NCI-H748 (cell line): Measurements from ENCODE around the gene STK33.
"Not testable (repeated sequence)": the region's sequence is repeated elsewhere in the genome, so short reads cannot be mapped to it uniquely, and the experiment has no call there.

Source experiments
- DNase-seq: peaks from one replicate; lab custom pipeline; 2025; ENCODE audit not compliant: unreplicated experiment; lab: John Stamatoyannopoulos, UW

STK33 gene

GRCh38 chr11:8545698-8546366, 48.2 kb downstream of the STK33 start:
- peak; percentile 46 for DNase-seq

GRCh38 chr11:8544807-8545206, 49.2 kb downstream of the STK33 start:
- DNase-seq = no peak

GRCh38 chr11:8543278-8543677, 50.8 kb downstream of the STK33 start:
- DNase-seq = no peak

GRCh38 chr11:8541448-8541847, 52.6 kb downstream of the STK33 start:
- DNase-seq = no peak

- no peak for DNase-seq
Measured at GRCh38 chr11:8533332-8533731, 60.7 kb downstream of the STK33 start.

GRCh38 chr11:8532475-8532874, 61.6 kb downstream of the STK33 start:
- DNase-seq = no peak

- no peak for DNase-seq
Measured at GRCh38 chr11:8531982-8532381, 62.0 kb downstream of the STK33 start.

- peak; percentile 93 for DNase-seq
Measured at GRCh38 chr11:8531312-8531711, 62.7 kb downstream of the STK33 start.

GRCh38 chr11:8527939-8528338, 66.1 kb downstream of the STK33 start:
- DNase-seq = no peak

GRCh38 chr11:8523396-8523795, 70.6 kb downstream of the STK33 start:
- DNase-seq = no peak

GRCh38 chr11:8512547-8512946, 81.5 kb downstream of the STK33 start:
- DNase-seq = no peak

GRCh38 chr11:8503910-8504364, 90.1 kb downstream of the STK33 start:
- peak; percentile 41 for DNase-seq

GRCh38 chr11:8501836-8502235, 92.2 kb downstream of the STK33 start:
- no peak for DNase-seq

GRCh38 chr11:8488395-8488794, 105.6 kb downstream of the STK33 start:
- DNase-seq = no peak

GRCh38 chr11:8487261-8487660, 106.8 kb downstream of the STK33 start:
- DNase-seq = no peak

- no peak for DNase-seq
Measured at GRCh38 chr11:8484251-8484650, 109.8 kb downstream of the STK33 start.

GRCh38 chr11:8480858-8481257, 113.2 kb downstream of the STK33 start:
- no peak for DNase-seq

GRCh38 chr11:8477680-8478079, 116.3 kb downstream of the STK33 start:
- no peak for DNase-seq

- DNase-seq = no peak
Measured at GRCh38 chr11:8477151-8477550, 116.9 kb downstream of the STK33 start.

GRCh38 chr11:8467806-8468205, 126.2 kb downstream of the STK33 start:
- not testable (repeated sequence) for DNase-seq

- not testable (repeated sequence) for DNase-seq
Measured at GRCh38 chr11:8467356-8467755, 126.7 kb downstream of the STK33 start.

GRCh38 chr11:8466884-8467283, 127.1 kb downstream of the STK33 start:
- not testable (repeated sequence) for DNase-seq

- DNase-seq = no peak
Measured at GRCh38 chr11:8459711-8460399, 134.2 kb downstream of the STK33 start.
